BE2C (cell line): ENCODE results near the gene PTPRH.
A peak's percentile ranks its signal among the peaks of the same experiment; 100 is the strongest.

Source experiments
- DNase-seq: peaks from one replicate; pipeline ENCODE4 v3.0.0-alpha.2; 2020
- H3K27me3 ChIP-seq: fragments of 250-450 bp; sonication (Bioruptor Pico); 2 replicates; pipeline ENCODE4 v1.5.1; 2020; ENCODE audit warnings: mild to moderate bottlenecking
- H3K36me3 ChIP-seq: fragments of 250-450 bp; sonication (Bioruptor Pico); 2 replicates; pipeline ENCODE4 v1.5.1; 2020; ENCODE audit warnings: mild to moderate bottlenecking
- H3K4me1 ChIP-seq: fragments of 250-450 bp; sonication (Bioruptor Pico); 2 replicates; pipeline ENCODE4 v1.5.1; 2020
- H3K4me3 ChIP-seq: 2 replicates; pipeline ENCODE4 v1.5.1; 2011; ENCODE audit warnings: low read depth, low read length
- H3K9me3 ChIP-seq: fragments of 250-450 bp; sonication (Bioruptor Pico); 2 replicates; pipeline ENCODE4 v1.5.1; 2020
- TF ChIP-seq, protein P1 (sequence below): IDR thresholded peaks from 2 replicates; pipeline ENCODE4 v1.5.1; 2012; ENCODE audit warnings: mild to moderate bottlenecking, low read depth, low read length

The PTPRH gene

DNA sequence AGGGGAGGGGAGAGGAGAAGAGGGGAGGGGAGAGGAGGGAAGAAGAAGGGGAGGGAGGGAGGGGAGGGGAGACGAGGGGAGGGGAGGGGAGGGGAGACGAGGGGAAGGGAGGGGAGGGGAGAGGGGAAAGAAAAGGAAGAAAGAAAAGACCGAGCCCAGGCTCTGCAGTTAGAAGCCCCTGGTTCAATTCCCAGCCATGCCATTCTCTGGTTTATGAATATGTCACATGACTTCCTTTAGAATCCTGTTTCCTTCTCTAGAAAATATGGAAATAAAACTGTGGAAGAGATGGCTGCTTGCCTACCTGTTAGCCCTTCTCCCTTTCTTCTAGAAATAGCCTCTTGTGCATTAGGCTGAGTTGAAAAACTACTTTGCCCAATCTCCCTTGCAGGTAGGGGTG, 74.6 kb downstream of the PTPRH start:
- DNase-seq, result no peak
- H3K36me3 ChIP-seq, result no peaks in the 10 kb centered on the region
- TF ChIP-seq, protein P1, sequence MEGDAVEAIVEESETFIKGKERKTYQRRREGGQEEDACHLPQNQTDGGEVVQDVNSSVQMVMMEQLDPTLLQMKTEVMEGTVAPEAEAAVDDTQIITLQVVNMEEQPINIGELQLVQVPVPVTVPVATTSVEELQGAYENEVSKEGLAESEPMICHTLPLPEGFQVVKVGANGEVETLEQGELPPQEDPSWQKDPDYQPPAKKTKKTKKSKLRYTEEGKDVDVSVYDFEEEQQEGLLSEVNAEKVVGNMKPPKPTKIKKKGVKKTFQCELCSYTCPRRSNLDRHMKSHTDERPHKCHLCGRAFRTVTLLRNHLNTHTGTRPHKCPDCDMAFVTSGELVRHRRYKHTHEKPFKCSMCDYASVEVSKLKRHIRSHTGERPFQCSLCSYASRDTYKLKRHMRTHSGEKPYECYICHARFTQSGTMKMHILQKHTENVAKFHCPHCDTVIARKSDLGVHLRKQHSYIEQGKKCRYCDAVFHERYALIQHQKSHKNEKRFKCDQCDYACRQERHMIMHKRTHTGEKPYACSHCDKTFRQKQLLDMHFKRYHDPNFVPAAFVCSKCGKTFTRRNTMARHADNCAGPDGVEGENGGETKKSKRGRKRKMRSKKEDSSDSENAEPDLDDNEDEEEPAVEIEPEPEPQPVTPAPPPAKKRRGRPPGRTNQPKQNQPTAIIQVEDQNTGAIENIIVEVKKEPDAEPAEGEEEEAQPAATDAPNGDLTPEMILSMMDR, result no peak
- H3K4me3 ChIP-seq, result no peak overlapping the region
- peaks cover 57% of the 10 kb centered on the region for H3K27me3 ChIP-seq
- no peaks in the 10 kb centered on the region for H3K9me3 ChIP-seq
- H3K4me1 ChIP-seq, result no peaks in the 10 kb centered on the region

DNA sequence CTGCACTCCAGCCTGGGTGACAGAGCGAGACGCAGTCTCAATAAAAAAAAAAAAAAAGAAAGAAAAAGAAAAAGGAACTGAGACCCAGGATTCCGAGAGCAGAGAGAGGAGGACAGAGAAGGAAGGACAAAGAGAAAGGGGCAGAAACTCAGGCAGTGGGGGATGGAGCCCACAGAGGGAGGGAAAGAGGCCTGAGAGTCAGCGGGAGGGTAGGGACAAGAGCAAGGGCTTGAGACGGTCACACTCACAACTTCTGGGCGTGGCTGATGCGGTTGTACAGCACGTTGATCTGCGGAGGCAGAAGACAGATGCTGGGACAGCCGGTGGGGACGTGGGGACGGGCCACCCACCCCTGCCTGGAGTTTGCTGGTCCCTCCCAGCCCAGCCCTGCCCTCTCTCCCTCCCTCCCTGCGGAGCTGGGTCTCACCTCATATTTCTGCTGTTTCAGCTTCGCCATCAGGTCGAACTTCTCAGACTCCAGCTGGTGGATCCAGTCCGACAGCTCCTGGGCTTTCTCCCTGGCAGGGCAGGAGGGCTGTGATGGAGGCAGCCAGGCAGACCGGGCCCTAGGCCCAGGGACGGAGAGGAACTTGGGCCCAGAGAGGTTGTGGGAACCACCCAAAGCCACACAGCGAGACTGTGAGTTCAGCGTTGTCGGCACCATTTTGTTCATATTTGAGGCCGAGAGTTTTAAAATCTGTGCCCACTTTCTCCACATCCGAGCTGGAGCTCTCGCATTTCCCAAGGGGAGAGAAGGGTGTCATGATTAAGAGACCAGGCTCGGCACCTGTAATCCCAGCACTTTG, 75.5 kb downstream of the PTPRH start:
- no peak overlapping the region for H3K4me3 ChIP-seq
- no peak for DNase-seq
- H3K4me1 ChIP-seq, result no peaks in the 10 kb centered on the region
- TF ChIP-seq, protein P1, result no peak
- H3K27me3 ChIP-seq, result peaks cover 62% of the 10 kb centered on the region
- H3K9me3 ChIP-seq, result no peaks in the 10 kb centered on the region
- no peaks in the 10 kb centered on the region for H3K36me3 ChIP-seq

- TF ChIP-seq, protein P1, result peak; percentile 59
- peaks cover 69% of the 10 kb centered on the region for H3K27me3 ChIP-seq
- H3K36me3 ChIP-seq, result no peaks in the 10 kb centered on the region
- no peaks in the 10 kb centered on the region for H3K9me3 ChIP-seq
- peak; percentile 45 for DNase-seq
- no peaks in the 10 kb centered on the region for H3K4me1 ChIP-seq
- H3K4me3 ChIP-seq, result no peak overlapping the region
Measured at GRCh38 chr19:55132453-55133129, 76.7 kb downstream of the PTPRH start.

- no peak for DNase-seq
- Histone ChIP-seq H3K9me3 (no peaks in the 10 kb centered on the region), H3K4me3 (no peak overlapping the region), H3K36me3 (no peaks in the 10 kb centered on the region), H3K4me1 (no peaks in the 10 kb centered on the region), H3K27me3 (peaks cover 76% of the 10 kb centered on the region)
- TF ChIP-seq, protein P1, result no peak
Measured at GRCh38 chr19:55131421-55131820, 77.9 kb downstream of the PTPRH start.
